ENCODE data around the gene YIPF3. TPM values are rescaled to one million over a fixed set of nuclear protein-coding genes. Genes with fewer than 3 reads are reported as not detected.

The YIPF3 gene
- total and polyA plus RNA-seq, 9 of the 15 experiments (the other 6 are each of a cell fraction or from before 2014, with no cell fraction given) = 27.5 to 75.3 (median 57.6) TPM

- no peak for TF ChIP-seq E2F8 (IDR thresholded peaks at IDR 0.05; ENCODE audit: low read depth, partially characterized antibody)
- no peak for TF ChIP-seq ILF3 (IDR thresholded peaks at IDR 0.05; ENCODE audit: borderline replicate concordance)
- TF ChIP-seq CEBPB (tag; IDR thresholded peaks at IDR 0.05) = peak; percentile 27; the same call in 1 of the 2 replicates
- TF ChIP-seq BMI1 (IDR thresholded peaks at IDR 0.05; ENCODE audit: low read length) = no peak
- TF ChIP-seq PKNOX1 (IDR thresholded peaks at IDR 0.05) = peak; percentile 90
- TF ChIP-seq ETV5 (CRISPR knock-in tag; IDR thresholded peaks at IDR 0.05; ENCODE audit: low read depth) = no peak
- no peak for TF ChIP-seq MAFK (IDR thresholded peaks at IDR 0.05; ENCODE audit: low read length)
- no peak for TF ChIP-seq RB1 (IDR thresholded peaks at IDR 0.05; ENCODE audit: low read depth)
- no peak for TF ChIP-seq ZEB2 (IDR thresholded peaks at IDR 0.05)
- no peak for TF ChIP-seq ZNF277 (CRISPR knock-in tag; IDR thresholded peaks at IDR 0.05; ENCODE audit: borderline replicate concordance)
Observed at GRCh38 chr6:43481075-43481474, 35.7 kb downstream of the YIPF3 start (continued).
